NK-92 (cell line): ENCODE results near the gene CD19.
"Not testable (repeated sequence)": the region's sequence is repeated elsewhere in the genome, so short reads cannot be mapped to it uniquely, and the experiment has no call there.

Experiments
- DNase-seq: peaks from one replicate; lab custom pipeline; 2025; ENCODE audit not compliant: unreplicated experiment; lab: John Stamatoyannopoulos, UW

CD19 gene

GRCh38 chr16:28931801-28932225 is at the start of gene CD19:
CD19 (plus strand) TSS chr16:28931971; CDS start chr16:28932001, 30 bp downstream.
- DNase-seq: no peak

GRCh38 chr16:28882551-28883160 is 49.1 kb upstream of the CD19 start:
- DNase-seq: no peak

- DNase-seq: no peak
Observed at GRCh38 chr16:28883221-28883996, 48.4 kb upstream of the CD19 start.

GRCh38 chr16:28884045-28884444 is 47.7 kb upstream of the CD19 start:
- no peak for DNase-seq

GRCh38 chr16:28886945-28887344 is 44.8 kb upstream of the CD19 start:
- no peak for DNase-seq

GRCh38 chr16:28890355-28890754 is 41.4 kb upstream of the CD19 start:
- DNase-seq: not testable (repeated sequence)

GRCh38 chr16:28891964-28892890 is 39.5 kb upstream of the CD19 start:
- DNase-seq: no peak

- no peak for DNase-seq
Observed at GRCh38 chr16:28893291-28893690, 38.5 kb upstream of the CD19 start.

- no peak for DNase-seq
Observed at GRCh38 chr16:28895609-28896008, 36.2 kb upstream of the CD19 start.

- no peak for DNase-seq
Observed at GRCh38 chr16:28897826-28898225, 33.9 kb upstream of the CD19 start.

- DNase-seq: no peak
Observed at GRCh38 chr16:28898266-28898665, 33.5 kb upstream of the CD19 start.

GRCh38 chr16:28898942-28899341 is 32.8 kb upstream of the CD19 start:
- no peak for DNase-seq

- no peak for DNase-seq
Observed at GRCh38 chr16:28899882-28900590, 31.7 kb upstream of the CD19 start.

- no peak for DNase-seq
Observed at GRCh38 chr16:28900601-28901000, 31.2 kb upstream of the CD19 start.

GRCh38 chr16:28901862-28902261 is 29.9 kb upstream of the CD19 start:
- no peak for DNase-seq

GRCh38 chr16:28902909-28903308 is 28.9 kb upstream of the CD19 start:
- DNase-seq: no peak

- no peak for DNase-seq
Observed at GRCh38 chr16:28903344-28904042, 28.3 kb upstream of the CD19 start.

- DNase-seq: no peak
Observed at GRCh38 chr16:28904363-28904762, 27.4 kb upstream of the CD19 start.

GRCh38 chr16:28904828-28905227 is 26.9 kb upstream of the CD19 start:
- no peak for DNase-seq

GRCh38 chr16:28905229-28905754 is 26.5 kb upstream of the CD19 start:
- no peak for DNase-seq
